ENCODE measurements around the gene CEP164. TPM values are rescaled to one million over a fixed set of nuclear protein-coding genes. Genes with fewer than 3 reads are reported as not detected.

The CEP164 gene
- total and polyA plus RNA-seq, 10 of the 15 experiments (the other 5 are each of a cell fraction or from before 2014, with no cell fraction given) = 4.2 to 31.2 (median 20.2) TPM

DNA sequence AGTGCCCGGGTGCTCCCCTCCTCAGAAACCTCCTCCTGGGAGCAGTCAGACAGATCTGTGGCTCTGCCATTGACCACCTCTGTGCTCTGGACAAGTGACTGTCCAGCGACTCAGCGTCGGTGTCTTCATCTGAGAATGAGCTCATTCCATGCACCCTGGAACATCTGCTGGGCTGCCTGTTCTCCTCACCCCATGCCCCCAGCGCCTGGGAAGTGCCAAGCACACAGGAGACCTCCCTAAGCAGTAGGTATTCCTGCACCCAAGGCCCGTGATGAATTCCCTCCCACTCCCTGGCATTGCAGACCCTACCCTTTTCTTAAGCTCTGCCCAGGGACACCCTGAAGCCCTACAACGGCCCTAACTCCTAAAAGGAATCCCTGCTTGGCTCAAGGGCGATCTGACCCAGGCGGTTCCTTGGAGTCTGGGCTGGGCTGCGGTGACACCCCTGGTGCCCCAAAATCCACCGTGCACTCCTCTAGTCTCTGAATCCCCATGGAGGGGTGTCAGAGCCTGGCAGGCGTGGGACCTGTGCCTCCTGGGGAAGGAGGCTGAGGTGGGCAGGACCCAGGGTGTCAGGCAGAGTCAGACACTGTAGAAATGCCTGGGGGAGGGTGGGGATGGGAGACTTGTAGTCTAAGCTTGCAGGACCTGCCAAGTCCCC, 92.0 kb downstream of the CEP164 start:
- intact Hi-C loops (cut with micrococcal nuclease; ENCODE audit: unreplicated experiment) (no loop called here), in situ Hi-C loops (cut with MboI) (no loop called here)
- peaks cover 4% of the 10 kb centered on the region; the same call in 1 of the 2 replicates for H3K4me1 ChIP-seq (ENCODE audit: control insufficient read depth, insufficient read depth, low read length)
- RAD21 ChIA-PET (ENCODE audit: unreplicated experiment) = no interaction called here
- no peak overlapping the region for H2AFZ ChIP-seq (ENCODE audit: control insufficient read depth, low read depth, low read length)
- SMC1A ChIA-PET (ENCODE audit: uncharacterized antibody, unreplicated experiment) = no interaction called here
- CTCF ChIA-PET = no interaction called here
- DNase-seq (ENCODE audit: low read depth, low spot score) (no peak), ATAC-seq (no peak), FAIRE-seq (no peak)
- no peak overlapping the region for H3K27ac ChIP-seq (ENCODE audit: control insufficient read depth, insufficient read depth)
- 21% methylated on average over 12 of the region's 12 CpGs for WGBS (ENCODE audit: insufficient coverage, insufficient replicate concordance, low lambda C conversion rate, missing lambda C conversion rate)
- no peaks in the 10 kb centered on the region for H3K36me3 ChIP-seq (ENCODE audit: control insufficient read depth in 2 of 2, insufficient read depth in 2 of 2, low read length in 1 of 2)
- H3K4me3 ChIP-seq = no peak overlapping the region
- H3K4me2 ChIP-seq (ENCODE audit: control insufficient read depth, insufficient read depth) = no peak overlapping the region
- H4K20me1 ChIP-seq (ENCODE audit: control insufficient read depth, insufficient read depth) = no peaks in the 10 kb centered on the region
- BruUV-seq (replicated peaks) = no TSS peak
- H3K79me2 ChIP-seq (ENCODE audit: control insufficient read depth, insufficient read depth, low read length) = no peaks in the 10 kb centered on the region
- POLR2A ChIA-PET = no interaction called here
- TF ChIP-seq LARP7 (IDR thresholded peaks at IDR 0.05) (no peak), GATAD2B (conservative IDR thresholded peaks at IDR 0.05; ENCODE audit: low read depth) (no peak), EP300 (IDR thresholded peaks at IDR 0.05; ENCODE audit: borderline replicate concordance in 1 of 2, control insufficient read depth in 1 of 2, low read depth in 2 of 2, low read length in 2 of 2) (no peak), SRF (IDR thresholded peaks at IDR 0.05; ENCODE audit: low read depth in 2 of 2, low read length in 2 of 2) (no peak), STAT3 (IDR thresholded peaks at IDR 0.05; ENCODE audit: low read depth, low read length) (no peak), NFYB (IDR thresholded peaks at IDR 0.05; ENCODE audit: insufficient read depth, low read depth, low read length) (no peak), ETV6 (conservative IDR thresholded peaks at IDR 0.05 in 1 of 2, IDR thresholded peaks at IDR 0.05 in 1 of 2; ENCODE audit: borderline replicate concordance in 1 of 2, low read depth in 1 of 2) (no peak)
- TF ChIP-seq, protein P1, sequence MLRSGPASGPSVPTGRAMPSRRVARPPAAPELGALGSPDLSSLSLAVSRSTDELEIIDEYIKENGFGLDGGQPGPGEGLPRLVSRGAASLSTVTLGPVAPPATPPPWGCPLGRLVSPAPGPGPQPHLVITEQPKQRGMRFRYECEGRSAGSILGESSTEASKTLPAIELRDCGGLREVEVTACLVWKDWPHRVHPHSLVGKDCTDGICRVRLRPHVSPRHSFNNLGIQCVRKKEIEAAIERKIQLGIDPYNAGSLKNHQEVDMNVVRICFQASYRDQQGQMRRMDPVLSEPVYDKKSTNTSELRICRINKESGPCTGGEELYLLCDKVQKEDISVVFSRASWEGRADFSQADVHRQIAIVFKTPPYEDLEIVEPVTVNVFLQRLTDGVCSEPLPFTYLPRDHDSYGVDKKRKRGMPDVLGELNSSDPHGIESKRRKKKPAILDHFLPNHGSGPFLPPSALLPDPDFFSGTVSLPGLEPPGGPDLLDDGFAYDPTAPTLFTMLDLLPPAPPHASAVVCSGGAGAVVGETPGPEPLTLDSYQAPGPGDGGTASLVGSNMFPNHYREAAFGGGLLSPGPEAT (IDR thresholded peaks at IDR 0.05; ENCODE audit: low read depth) = no peak
- TF ChIP-seq, protein P2, sequence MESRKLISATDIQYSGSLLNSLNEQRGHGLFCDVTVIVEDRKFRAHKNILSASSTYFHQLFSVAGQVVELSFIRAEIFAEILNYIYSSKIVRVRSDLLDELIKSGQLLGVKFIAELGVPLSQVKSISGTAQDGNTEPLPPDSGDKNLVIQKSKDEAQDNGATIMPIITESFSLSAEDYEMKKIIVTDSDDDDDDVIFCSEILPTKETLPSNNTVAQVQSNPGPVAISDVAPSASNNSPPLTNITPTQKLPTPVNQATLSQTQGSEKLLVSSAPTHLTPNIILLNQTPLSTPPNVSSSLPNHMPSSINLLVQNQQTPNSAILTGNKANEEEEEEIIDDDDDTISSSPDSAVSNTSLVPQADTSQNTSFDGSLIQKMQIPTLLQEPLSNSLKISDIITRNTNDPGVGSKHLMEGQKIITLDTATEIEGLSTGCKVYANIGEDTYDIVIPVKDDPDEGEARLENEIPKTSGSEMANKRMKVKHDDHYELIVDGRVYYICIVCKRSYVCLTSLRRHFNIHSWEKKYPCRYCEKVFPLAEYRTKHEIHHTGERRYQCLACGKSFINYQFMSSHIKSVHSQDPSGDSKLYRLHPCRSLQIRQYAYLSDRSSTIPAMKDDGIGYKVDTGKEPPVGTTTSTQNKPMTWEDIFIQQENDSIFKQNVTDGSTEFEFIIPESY (IDR thresholded peaks at IDR 0.05) = no peak
- TF ChIP-seq, protein P3, sequence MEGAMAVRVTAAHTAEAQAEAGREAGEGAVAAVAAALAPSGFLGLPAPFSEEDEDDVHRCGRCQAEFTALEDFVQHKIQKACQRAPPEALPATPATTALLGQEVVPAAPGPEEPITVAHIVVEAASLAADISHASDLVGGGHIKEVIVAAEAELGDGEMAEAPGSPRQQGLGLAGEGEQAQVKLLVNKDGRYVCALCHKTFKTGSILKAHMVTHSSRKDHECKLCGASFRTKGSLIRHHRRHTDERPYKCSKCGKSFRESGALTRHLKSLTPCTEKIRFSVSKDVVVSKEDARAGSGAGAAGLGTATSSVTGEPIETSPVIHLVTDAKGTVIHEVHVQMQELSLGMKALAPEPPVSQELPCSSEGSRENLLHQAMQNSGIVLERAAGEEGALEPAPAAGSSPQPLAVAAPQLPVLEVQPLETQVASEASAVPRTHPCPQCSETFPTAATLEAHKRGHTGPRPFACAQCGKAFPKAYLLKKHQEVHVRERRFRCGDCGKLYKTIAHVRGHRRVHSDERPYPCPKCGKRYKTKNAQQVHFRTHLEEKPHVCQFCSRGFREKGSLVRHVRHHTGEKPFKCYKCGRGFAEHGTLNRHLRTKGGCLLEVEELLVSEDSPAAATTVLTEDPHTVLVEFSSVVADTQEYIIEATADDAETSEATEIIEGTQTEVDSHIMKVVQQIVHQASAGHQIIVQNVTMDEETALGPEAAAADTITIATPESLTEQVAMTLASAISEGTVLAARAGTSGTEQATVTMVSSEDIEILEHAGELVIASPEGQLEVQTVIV (IDR thresholded peaks at IDR 0.05; ENCODE audit: borderline replicate concordance, partially characterized antibody) = no peak
- no peaks in the 10 kb centered on the region for H3K9me3 ChIP-seq (replicated peaks; ENCODE audit: control insufficient read depth, insufficient read depth, low read length)
- no peaks in the 10 kb centered on the region for H3K27me3 ChIP-seq (replicated peaks in 1 of 2; ENCODE audit: control insufficient read depth in 2 of 2, insufficient read depth in 2 of 2, low read length in 1 of 2)
- H3K9ac ChIP-seq (ENCODE audit: control insufficient read depth, insufficient read depth, low read length) = no peak overlapping the region

Data from GM12878 (cell line).